ENCODE results near the gene CLDN22.

CLDN22 gene

DNA sequence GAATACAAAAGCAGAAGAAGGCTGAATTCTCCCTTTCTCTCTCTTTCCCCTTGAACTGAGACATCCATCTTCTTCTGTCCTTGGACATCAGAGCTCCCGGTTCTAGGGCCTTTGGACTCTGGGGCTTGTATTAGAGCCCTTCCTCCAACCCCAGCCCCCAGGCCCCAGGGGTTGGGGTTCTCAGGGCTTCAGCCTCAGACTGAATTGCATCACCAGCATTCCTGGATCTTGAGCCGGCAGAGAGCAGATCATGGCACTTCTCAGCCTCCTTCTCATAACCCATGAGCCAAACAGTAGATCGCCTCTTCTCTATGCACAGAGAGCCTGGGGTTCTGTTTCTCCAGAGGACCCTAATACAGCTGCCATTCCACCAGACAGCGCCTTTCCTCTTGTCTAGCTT, 27.5 kb upstream of the CLDN22 start:
- TF ChIP-seq, protein P1, sequence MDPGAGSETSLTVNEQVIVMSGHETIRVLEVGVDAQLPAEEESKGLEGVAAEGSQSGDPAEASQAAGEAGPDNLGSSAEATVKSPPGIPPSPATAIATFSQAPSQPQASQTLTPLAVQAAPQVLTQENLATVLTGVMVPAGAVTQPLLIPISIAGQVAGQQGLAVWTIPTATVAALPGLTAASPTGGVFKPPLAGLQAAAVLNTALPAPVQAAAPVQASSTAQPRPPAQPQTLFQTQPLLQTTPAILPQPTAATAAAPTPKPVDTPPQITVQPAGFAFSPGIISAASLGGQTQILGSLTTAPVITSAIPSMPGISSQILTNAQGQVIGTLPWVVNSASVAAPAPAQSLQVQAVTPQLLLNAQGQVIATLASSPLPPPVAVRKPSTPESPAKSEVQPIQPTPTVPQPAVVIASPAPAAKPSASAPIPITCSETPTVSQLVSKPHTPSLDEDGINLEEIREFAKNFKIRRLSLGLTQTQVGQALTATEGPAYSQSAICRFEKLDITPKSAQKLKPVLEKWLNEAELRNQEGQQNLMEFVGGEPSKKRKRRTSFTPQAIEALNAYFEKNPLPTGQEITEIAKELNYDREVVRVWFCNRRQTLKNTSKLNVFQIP (CRISPR knock-in tag; IDR thresholded peaks at IDR 0.05; ENCODE audit: borderline replicate concordance, low read depth), result no peak
- no peak for TF ChIP-seq CSDC2 (CRISPR knock-in tag; IDR thresholded peaks at IDR 0.05)
- ATAC-seq, result no peak

DNA sequence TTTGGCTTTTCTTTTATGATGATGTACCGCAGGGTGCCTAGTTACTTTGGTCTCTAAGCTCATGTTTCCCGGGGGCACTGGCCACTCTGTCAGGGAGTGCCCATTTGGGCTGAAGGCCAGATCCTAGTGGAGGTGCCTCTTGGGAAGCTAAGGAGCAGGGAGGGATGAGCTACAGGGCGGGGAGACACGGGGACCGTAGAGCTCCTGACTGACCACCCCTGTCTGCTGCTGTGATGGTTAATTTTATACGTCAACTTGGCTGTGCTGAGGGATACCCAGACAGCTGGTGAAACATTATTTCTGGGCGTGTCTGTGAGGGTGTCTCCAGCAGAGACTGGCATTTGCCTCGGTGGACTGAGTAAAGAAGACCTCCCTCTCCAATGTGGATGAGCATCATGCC, 27.1 kb upstream of the CLDN22 start:
- ATAC-seq, result no peak

DNA sequence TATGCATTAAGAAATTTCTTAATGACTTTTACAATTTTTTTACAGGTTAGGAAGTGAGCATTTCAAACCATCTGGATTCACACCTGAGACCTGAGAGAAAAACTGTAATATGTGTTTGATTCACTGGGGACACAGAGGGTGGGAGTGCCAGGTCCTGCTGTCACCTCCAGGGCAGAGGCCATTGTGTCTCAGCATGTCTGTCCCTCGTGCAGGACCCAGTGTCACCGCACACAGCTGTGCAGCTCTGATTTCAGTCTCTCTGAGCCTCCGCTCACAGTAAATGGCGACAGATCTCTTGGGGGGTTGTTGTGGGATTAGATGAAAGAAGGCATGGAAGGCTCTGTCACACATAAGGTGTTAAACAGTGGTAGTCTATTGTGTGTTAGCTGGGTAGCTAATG, 25.2 kb upstream of the CLDN22 start:
- no peak for ATAC-seq
- TF ChIP-seq, protein P2, sequence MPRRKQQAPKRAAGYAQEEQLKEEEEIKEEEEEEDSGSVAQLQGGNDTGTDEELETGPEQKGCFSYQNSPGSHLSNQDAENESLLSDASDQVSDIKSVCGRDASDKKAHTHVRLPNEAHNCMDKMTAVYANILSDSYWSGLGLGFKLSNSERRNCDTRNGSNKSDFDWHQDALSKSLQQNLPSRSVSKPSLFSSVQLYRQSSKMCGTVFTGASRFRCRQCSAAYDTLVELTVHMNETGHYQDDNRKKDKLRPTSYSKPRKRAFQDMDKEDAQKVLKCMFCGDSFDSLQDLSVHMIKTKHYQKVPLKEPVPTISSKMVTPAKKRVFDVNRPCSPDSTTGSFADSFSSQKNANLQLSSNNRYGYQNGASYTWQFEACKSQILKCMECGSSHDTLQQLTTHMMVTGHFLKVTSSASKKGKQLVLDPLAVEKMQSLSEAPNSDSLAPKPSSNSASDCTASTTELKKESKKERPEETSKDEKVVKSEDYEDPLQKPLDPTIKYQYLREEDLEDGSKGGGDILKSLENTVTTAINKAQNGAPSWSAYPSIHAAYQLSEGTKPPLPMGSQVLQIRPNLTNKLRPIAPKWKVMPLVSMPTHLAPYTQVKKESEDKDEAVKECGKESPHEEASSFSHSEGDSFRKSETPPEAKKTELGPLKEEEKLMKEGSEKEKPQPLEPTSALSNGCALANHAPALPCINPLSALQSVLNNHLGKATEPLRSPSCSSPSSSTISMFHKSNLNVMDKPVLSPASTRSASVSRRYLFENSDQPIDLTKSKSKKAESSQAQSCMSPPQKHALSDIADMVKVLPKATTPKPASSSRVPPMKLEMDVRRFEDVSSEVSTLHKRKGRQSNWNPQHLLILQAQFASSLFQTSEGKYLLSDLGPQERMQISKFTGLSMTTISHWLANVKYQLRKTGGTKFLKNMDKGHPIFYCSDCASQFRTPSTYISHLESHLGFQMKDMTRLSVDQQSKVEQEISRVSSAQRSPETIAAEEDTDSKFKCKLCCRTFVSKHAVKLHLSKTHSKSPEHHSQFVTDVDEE (CRISPR knock-in tag; IDR thresholded peaks at IDR 0.05), result no peak
- TF ChIP-seq, protein P3, sequence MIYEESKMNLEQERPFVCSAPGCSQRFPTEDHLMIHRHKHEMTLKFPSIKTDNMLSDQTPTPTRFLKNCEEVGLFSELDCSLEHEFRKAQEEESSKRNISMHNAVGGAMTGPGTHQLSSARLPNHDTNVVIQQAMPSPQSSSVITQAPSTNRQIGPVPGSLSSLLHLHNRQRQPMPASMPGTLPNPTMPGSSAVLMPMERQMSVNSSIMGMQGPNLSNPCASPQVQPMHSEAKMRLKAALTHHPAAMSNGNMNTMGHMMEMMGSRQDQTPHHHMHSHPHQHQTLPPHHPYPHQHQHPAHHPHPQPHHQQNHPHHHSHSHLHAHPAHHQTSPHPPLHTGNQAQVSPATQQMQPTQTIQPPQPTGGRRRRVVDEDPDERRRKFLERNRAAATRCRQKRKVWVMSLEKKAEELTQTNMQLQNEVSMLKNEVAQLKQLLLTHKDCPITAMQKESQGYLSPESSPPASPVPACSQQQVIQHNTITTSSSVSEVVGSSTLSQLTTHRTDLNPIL (CRISPR knock-in tag; IDR thresholded peaks at IDR 0.05; ENCODE audit: low read depth), result no peak
- TF ChIP-seq ZNF565 (CRISPR knock-in tag; conservative IDR thresholded peaks at IDR 0.05; ENCODE audit: low read depth) (no peak), ZNF70 (CRISPR knock-in tag; IDR thresholded peaks at IDR 0.05) (no peak), BACH2 (CRISPR knock-in tag; IDR thresholded peaks at IDR 0.05; ENCODE audit: borderline replicate concordance) (no peak), ISL1 (CRISPR knock-in tag; IDR thresholded peaks at IDR 0.05) (no peak), ESRRG (CRISPR knock-in tag; IDR thresholded peaks at IDR 0.05) (no peak), SNAI2 (CRISPR knock-in tag; IDR thresholded peaks at IDR 0.05) (no peak), ZFP30 (CRISPR knock-in tag; IDR thresholded peaks at IDR 0.05) (no peak)

More for the DNA sequence above, 27.1 kb upstream of the CLDN22 start:
- TF ChIP-seq ZNF565 (CRISPR knock-in tag; conservative IDR thresholded peaks at IDR 0.05; ENCODE audit: low read depth), result no peak
- TF ChIP-seq BACH2 (CRISPR knock-in tag; IDR thresholded peaks at IDR 0.05; ENCODE audit: borderline replicate concordance), result no peak
- TF ChIP-seq, protein P3 (CRISPR knock-in tag; IDR thresholded peaks at IDR 0.05; ENCODE audit: low read depth), result no peak
- no peak for TF ChIP-seq OSR1 (CRISPR knock-in tag; IDR thresholded peaks at IDR 0.05)
- TF ChIP-seq, protein P2 (CRISPR knock-in tag; IDR thresholded peaks at IDR 0.05), result no peak
- TF ChIP-seq SNAI2 (CRISPR knock-in tag; IDR thresholded peaks at IDR 0.05), result no peak
- TF ChIP-seq, protein P4, sequence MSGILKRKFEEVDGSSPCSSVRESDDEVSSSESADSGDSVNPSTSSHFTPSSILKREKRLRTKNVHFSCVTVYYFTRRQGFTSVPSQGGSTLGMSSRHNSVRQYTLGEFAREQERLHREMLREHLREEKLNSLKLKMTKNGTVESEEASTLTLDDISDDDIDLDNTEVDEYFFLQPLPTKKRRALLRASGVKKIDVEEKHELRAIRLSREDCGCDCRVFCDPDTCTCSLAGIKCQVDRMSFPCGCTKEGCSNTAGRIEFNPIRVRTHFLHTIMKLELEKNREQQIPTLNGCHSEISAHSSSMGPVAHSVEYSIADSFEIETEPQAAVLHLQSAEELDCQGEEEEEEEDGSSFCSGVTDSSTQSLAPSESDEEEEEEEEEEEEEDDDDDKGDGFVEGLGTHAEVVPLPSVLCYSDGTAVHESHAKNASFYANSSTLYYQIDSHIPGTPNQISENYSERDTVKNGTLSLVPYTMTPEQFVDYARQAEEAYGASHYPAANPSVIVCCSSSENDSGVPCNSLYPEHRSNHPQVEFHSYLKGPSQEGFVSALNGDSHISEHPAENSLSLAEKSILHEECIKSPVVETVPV (CRISPR knock-in tag; IDR thresholded peaks at IDR 0.05), result no peak
- TF ChIP-seq ISL1 (CRISPR knock-in tag; IDR thresholded peaks at IDR 0.05), result no peak
- TF ChIP-seq, protein P5, sequence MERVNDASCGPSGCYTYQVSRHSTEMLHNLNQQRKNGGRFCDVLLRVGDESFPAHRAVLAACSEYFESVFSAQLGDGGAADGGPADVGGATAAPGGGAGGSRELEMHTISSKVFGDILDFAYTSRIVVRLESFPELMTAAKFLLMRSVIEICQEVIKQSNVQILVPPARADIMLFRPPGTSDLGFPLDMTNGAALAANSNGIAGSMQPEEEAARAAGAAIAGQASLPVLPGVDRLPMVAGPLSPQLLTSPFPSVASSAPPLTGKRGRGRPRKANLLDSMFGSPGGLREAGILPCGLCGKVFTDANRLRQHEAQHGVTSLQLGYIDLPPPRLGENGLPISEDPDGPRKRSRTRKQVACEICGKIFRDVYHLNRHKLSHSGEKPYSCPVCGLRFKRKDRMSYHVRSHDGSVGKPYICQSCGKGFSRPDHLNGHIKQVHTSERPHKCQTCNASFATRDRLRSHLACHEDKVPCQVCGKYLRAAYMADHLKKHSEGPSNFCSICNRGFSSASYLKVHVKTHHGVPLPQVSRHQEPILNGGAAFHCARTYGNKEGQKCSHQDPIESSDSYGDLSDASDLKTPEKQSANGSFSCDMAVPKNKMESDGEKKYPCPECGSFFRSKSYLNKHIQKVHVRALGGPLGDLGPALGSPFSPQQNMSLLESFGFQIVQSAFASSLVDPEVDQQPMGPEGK (CRISPR knock-in tag; IDR thresholded peaks at IDR 0.05; ENCODE audit: borderline replicate concordance), result no peak
- no peak for TF ChIP-seq ZFP30 (CRISPR knock-in tag; IDR thresholded peaks at IDR 0.05)
- TF ChIP-seq, protein P1 (CRISPR knock-in tag; IDR thresholded peaks at IDR 0.05; ENCODE audit: borderline replicate concordance, low read depth), result no peak
- no peak for TF ChIP-seq ARNTL (CRISPR knock-in tag; IDR thresholded peaks at IDR 0.05; ENCODE audit: borderline replicate concordance, low read depth)
- no peak for TF ChIP-seq ZFP3 (CRISPR knock-in tag; IDR thresholded peaks at IDR 0.05)
- TF ChIP-seq PPARA (CRISPR knock-in tag; IDR thresholded peaks at IDR 0.05; ENCODE audit: borderline replicate concordance), result no peak
- no peak for TF ChIP-seq ESRRG (CRISPR knock-in tag; IDR thresholded peaks at IDR 0.05)
- TF ChIP-seq ZNF70 (CRISPR knock-in tag; IDR thresholded peaks at IDR 0.05), result no peak
- TF ChIP-seq TCF4 (CRISPR knock-in tag; IDR thresholded peaks at IDR 0.05; ENCODE audit: borderline replicate concordance), result no peak
